HL-60 (cell line): ENCODE measurements around the gene CHD1.

ENCODE experiments used
- DNase-seq, 2 experiments: peaks; one replicate each; pipeline ENCODE4 v3.0.0-alpha.2; 2010 to 2020; ENCODE audit warnings: low read depth in 1 of 2, low spot score in 1 of 2
- H3K27ac ChIP-seq: fragments of 250-450 bp; sonication (Bioruptor Pico); replicated peaks from 2 replicates; pipeline ENCODE4 v1.5.1; 2020; ENCODE audit warnings: mild to moderate bottlenecking, moderate library complexity
- H3K27me3 ChIP-seq: fragments of 250-450 bp; sonication (Bioruptor Pico); 2 replicates; pipeline ENCODE4 v1.5.1; 2021; ENCODE audit warnings: mild to moderate bottlenecking, moderate library complexity; ENCODE audit not compliant: insufficient read depth, poor library complexity, severe bottlenecking
- H3K4me3 ChIP-seq: replicated peaks from 2 replicates; pipeline ENCODE4 v1.5.1; 2011; ENCODE audit warnings: mild to moderate bottlenecking, control low read depth, low read length; ENCODE audit not compliant: insufficient read depth
- CTCF ChIP-seq: IDR thresholded peaks from one replicate; pipeline ENCODE4 v1.5.1; 2011; ENCODE audit warnings: low read length, control low read depth, inconsistent platforms; ENCODE audit not compliant: insufficient read depth
- GABPA ChIP-seq: IDR thresholded peaks from 2 replicates; pipeline ENCODE4 v1.6.1; 2012; ENCODE audit warnings: low read depth
- POLR2AphosphoS5 ChIP-seq: IDR thresholded peaks from 2 replicates; pipeline ENCODE4 v1.6.1; 2012; ENCODE audit warnings: low read depth
- SPI1 ChIP-seq: IDR thresholded peaks from 2 replicates; pipeline ENCODE4 v1.6.1; 2012; ENCODE audit warnings: low read depth, mild to moderate bottlenecking, borderline replicate concordance
- TF ChIP-seq, protein P1 (sequence below): IDR thresholded peaks from 2 replicates; pipeline ENCODE4 v1.6.1; 2012; ENCODE audit warnings: low read depth; ENCODE audit not compliant: insufficient replicate concordance

The CHD1 gene

GRCh38 chr5:98906756-98907355, 22.0 kb downstream of the CHD1 start:
- H3K27ac ChIP-seq = no peak overlapping the region
- H3K27me3 ChIP-seq = no peaks in the 10 kb centered on the region
- TF ChIP-seq POLR2AphosphoS5 = no peak
- TF ChIP-seq SPI1 = no peak
- TF ChIP-seq CTCF = no peak
- TF ChIP-seq GABPA = no peak
- no peak overlapping the region for H3K4me3 ChIP-seq
- DNase-seq = no peak

- DNase-seq = no peak
- TF ChIP-seq CTCF (no peak), POLR2AphosphoS5 (no peak), GABPA (no peak), SPI1 (no peak)
- TF ChIP-seq, protein P1, sequence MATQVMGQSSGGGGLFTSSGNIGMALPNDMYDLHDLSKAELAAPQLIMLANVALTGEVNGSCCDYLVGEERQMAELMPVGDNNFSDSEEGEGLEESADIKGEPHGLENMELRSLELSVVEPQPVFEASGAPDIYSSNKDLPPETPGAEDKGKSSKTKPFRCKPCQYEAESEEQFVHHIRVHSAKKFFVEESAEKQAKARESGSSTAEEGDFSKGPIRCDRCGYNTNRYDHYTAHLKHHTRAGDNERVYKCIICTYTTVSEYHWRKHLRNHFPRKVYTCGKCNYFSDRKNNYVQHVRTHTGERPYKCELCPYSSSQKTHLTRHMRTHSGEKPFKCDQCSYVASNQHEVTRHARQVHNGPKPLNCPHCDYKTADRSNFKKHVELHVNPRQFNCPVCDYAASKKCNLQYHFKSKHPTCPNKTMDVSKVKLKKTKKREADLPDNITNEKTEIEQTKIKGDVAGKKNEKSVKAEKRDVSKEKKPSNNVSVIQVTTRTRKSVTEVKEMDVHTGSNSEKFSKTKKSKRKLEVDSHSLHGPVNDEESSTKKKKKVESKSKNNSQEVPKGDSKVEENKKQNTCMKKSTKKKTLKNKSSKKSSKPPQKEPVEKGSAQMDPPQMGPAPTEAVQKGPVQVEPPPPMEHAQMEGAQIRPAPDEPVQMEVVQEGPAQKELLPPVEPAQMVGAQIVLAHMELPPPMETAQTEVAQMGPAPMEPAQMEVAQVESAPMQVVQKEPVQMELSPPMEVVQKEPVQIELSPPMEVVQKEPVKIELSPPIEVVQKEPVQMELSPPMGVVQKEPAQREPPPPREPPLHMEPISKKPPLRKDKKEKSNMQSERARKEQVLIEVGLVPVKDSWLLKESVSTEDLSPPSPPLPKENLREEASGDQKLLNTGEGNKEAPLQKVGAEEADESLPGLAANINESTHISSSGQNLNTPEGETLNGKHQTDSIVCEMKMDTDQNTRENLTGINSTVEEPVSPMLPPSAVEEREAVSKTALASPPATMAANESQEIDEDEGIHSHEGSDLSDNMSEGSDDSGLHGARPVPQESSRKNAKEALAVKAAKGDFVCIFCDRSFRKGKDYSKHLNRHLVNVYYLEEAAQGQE = no peak
- no peaks in the 10 kb centered on the region for H3K27me3 ChIP-seq
- H3K4me3 ChIP-seq = no peak overlapping the region
- H3K27ac ChIP-seq = no peak overlapping the region
Measured at GRCh38 chr5:98905857-98906688, 22.7 kb downstream of the CHD1 start.

GRCh38 chr5:98904780-98905179, 24.0 kb downstream of the CHD1 start:
- TF ChIP-seq GABPA (no peak), CTCF (no peak), POLR2AphosphoS5 (no peak), SPI1 (no peak)
- TF ChIP-seq, protein P1 = no peak
- Histone ChIP-seq H3K27me3 (no peaks in the 10 kb centered on the region), H3K27ac (no peak overlapping the region), H3K4me3 (no peak overlapping the region)
- no peak for DNase-seq
